Mucosa of stomach (tissue), 1 donor: ENCODE results near the gene SETX.
A peak's percentile ranks its signal among the peaks of the same experiment; 100 is the strongest.
"Not testable (repeated sequence)": the region's sequence is repeated elsewhere in the genome, so short reads cannot be mapped to it uniquely, and the experiment has no call there.

Experiments used
- H3K27me3 ChIP-seq: one replicate; pipeline ENCODE4 v1.7.0; 2013; ENCODE audit warnings: mild to moderate bottlenecking, low read length; ENCODE audit not compliant: control insufficient read depth, insufficient read depth
- H3K36me3 ChIP-seq: one replicate; pipeline ENCODE4 v1.7.0; 2013; ENCODE audit warnings: low read length; ENCODE audit not compliant: control insufficient read depth, insufficient read depth
- H3K4me1 ChIP-seq: one replicate; pipeline ENCODE4 v1.7.0; 2013; ENCODE audit warnings: mild to moderate bottlenecking, low read length; ENCODE audit not compliant: control insufficient read depth, insufficient read depth
- H3K4me3 ChIP-seq: one replicate; pipeline ENCODE4 v1.7.0; 2013; ENCODE audit warnings: low read length
- H3K9ac ChIP-seq: one replicate; pipeline ENCODE4 v1.7.0; 2013; ENCODE audit warnings: mild to moderate bottlenecking, low read length, moderate library complexity
- H3K9me3 ChIP-seq: one replicate; pipeline ENCODE4 v1.7.0; 2013; ENCODE audit warnings: mild to moderate bottlenecking, low read length, moderate library complexity; ENCODE audit not compliant: control insufficient read depth
- donor health status: Pancreatic carcinoma.

The SETX gene

DNA sequence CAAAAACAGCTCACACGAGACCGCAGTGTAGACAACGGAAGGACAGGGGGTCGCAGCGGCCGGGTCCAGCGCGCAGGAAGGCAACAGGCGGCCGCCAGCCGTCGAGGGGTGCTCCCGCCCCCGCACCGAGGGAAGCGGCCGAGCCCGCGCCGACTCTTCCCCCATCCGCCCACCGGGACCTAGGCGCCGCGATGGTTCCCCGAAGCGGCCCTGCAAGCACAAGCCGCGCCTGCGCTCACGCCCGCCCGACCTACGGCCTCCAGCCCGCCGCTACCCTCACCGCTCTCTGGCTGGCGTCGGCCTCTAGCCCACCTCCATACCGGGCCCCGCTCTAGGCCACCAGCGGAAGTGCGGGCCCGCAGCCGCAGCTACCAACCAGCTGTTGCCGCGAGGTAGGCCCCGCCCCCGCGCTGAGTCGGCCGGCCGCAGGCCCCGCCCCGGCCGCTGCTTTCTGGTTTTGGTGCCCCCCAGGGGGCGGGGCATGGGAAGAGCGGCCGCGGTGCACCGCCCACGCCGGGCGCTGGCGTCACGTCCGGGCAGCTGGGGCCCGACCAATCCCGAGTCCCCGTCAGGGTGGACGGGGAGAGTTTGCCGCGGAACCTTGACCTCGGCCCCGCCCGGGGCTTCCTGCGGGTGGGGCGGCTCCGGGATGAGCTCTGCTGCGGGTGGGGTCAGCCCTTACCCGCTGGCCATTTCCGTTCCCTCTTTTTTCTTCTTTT is at the start of gene SETX:
Gene SETX (minus strand): TSS at position 350 of the 719 bp plus-strand sequence. CDS start 5,558 bp downstream, outside the sequence.
- Histone ChIP-seq H3K4me3 (peak within 1 kb of the TSS; percentile 77), H3K27me3 (no peaks in the 10 kb centered on the region), H3K36me3 (no peaks in the 10 kb centered on the region), H3K4me1 (peaks cover 22% of the 10 kb centered on the region), H3K9ac (peak within 1 kb of the TSS; percentile 88), H3K9me3 (no peaks in the 10 kb centered on the region)

DNA sequence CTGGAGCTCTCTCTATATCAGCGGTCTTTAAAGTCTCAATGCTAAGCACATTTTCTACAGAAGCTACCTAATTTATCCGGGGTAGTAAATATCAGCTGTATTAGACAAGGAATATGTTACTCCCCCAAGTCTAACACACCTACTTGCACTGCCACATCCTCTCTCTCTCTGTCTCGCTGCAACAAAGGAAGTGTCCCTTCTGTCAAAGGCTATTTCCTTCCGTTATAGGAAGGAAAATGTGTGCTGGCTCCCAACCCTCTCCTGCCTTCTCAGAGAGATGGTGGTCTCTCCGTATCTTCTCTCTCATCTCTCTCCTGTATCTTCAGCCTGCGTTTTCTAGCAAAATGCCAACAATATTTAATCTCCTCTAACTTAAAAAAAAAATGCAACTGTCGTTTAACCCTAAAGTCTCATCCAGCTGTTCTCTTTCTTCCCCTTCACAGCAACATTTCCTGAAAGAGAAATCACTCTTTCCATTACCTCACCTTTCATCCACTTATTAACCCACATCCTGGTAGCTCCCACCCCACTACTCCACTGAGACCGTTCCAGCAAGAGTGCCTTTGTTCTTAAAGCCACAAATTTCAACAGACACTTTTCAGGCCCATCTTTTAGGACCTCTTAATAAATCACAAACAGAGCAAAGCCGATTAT is 49.6 kb upstream of the SETX start:
- H3K9me3 ChIP-seq: no peaks in the 10 kb centered on the region
- H3K4me3 ChIP-seq: no peak overlapping the region
- H3K4me1 ChIP-seq: peaks cover 12% of the 10 kb centered on the region
- no peaks in the 10 kb centered on the region for H3K36me3 ChIP-seq
- peaks cover 3% of the 10 kb centered on the region for H3K27me3 ChIP-seq
- H3K9ac ChIP-seq: no peak overlapping the region

DNA sequence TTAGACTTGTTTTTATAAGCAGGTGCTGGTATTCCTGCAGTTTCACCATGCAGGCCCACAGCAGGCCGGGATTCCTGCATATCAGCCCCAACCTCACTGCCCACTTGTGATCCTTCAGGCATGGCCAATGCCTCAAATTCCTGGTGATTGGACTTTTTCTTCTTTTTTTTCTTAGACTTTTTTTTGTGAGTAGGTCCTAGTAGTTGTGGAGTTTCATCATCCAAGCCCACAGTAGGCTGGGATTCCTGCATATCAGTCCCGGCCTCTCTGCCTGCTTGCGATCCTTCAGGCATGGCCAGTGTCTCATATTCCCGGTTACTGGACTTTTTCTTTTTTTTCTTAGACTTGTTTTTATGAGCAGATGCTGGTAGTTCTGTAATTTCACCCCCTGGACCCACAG is 47.0 kb upstream of the SETX start:
- Histone ChIP-seq H3K36me3 (no peaks in the 10 kb centered on the region), H3K27me3 (no peaks in the 10 kb centered on the region), H3K9me3 (no peaks in the 10 kb centered on the region), H3K9ac (no peak overlapping the region), H3K4me3 (no peak overlapping the region), H3K4me1 (peaks cover 9% of the 10 kb centered on the region)

DNA sequence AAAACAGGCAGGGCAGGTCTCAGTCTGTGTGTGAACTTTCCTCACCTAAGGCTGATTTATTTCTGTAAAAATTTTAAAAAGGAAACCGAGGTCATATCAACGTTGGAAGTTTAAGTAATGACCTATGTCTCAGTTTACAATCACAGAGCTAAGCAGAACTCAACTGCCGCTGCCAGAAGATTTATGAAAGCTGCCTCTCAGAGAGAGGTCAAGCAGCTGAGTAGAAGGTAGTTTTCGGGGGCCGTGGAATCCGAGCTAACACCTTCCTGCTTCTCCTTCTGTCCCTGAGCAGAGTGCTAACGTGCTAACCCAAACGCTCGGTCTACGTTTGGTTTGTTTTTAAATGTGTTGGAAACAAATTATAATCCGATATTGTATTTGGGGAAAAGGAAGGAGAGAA is 40.8 kb upstream of the SETX start:
- H3K4me3 ChIP-seq: no peak overlapping the region
- no peaks in the 10 kb centered on the region for H3K9me3 ChIP-seq
- peaks cover 4% of the 10 kb centered on the region for H3K36me3 ChIP-seq
- H3K27me3 ChIP-seq: no peaks in the 10 kb centered on the region
- no peak overlapping the region for H3K9ac ChIP-seq
- H3K4me1 ChIP-seq: no peaks in the 10 kb centered on the region

DNA sequence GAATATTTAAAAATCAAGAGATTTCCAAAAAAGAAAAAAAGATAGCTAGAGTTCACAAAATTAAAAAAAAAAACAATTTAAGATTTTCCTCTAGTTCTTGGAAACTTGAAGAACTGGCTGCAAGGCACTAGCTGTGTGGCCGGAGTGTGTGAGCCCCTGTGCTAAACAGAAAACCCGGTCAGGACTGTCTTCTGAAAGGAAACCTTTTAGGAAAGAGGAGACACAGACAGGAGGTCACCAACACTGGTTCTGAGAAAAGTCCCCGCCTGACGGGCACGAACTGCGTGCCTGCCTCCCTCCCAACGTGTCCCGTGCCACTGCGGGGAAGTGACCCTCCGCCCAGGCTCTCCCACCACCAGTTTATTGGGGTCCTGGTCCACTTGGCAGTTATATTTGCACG is 36.7 kb upstream of the SETX start:
- Histone ChIP-seq H3K27me3 (no peaks in the 10 kb centered on the region), H3K9me3 (no peaks in the 10 kb centered on the region), H3K4me1 (no peaks in the 10 kb centered on the region), H3K36me3 (peaks cover 4% of the 10 kb centered on the region), H3K9ac (no peak overlapping the region), H3K4me3 (no peak overlapping the region)

GRCh38 chr9:132390966-132391365 is 36.2 kb upstream of the SETX start:
- no peaks in the 10 kb centered on the region for H3K9me3 ChIP-seq
- no peak overlapping the region for H3K4me3 ChIP-seq
- H3K4me1 ChIP-seq: no peaks in the 10 kb centered on the region
- H3K36me3 ChIP-seq: peaks cover 4% of the 10 kb centered on the region
- no peak overlapping the region for H3K9ac ChIP-seq
- H3K27me3 ChIP-seq: no peaks in the 10 kb centered on the region

DNA sequence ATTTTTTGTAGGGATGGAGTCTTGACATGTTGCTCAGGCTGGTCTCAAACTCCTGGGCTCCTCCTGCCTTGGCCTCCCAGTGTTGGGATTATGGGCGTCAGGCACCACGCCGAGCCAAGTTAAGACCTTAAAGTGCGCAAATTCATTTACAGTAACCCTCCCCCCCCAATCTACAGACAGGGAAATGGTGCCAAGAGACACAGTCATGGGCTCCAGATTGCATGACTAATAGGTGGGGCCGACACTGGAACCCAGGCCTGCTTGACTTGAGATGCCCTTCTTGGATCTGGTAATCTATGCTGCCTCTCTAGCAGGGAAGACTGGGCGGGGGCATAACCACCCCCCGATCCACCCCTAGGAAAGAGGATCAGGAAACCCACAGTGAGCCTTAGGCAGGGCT is 32.3 kb upstream of the SETX start:
- no peak overlapping the region for H3K9ac ChIP-seq
- no peaks in the 10 kb centered on the region for H3K9me3 ChIP-seq
- H3K27me3 ChIP-seq: no peaks in the 10 kb centered on the region
- no peak overlapping the region for H3K4me3 ChIP-seq
- H3K4me1 ChIP-seq: no peaks in the 10 kb centered on the region
- H3K36me3 ChIP-seq: peaks cover 4% of the 10 kb centered on the region

DNA sequence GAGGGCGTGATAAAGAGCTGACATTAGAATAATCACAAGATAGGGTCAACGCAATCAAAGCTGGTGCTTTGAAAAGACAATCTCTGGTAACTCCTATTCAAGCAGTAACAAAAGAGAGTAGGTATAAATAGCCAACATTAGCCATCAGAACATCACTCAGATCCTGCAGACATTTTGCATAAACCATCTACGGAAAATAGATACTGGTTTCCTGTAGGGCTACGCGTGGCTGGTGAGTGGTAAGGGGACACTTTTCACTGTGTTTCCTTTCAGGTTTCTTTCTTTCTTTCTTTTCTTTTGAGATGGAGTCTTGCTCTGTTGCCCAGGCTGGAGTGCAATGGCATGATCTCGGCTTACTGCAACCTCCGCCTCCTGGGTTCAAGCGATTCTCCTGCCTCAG is 29.6 kb upstream of the SETX start:
- Histone ChIP-seq H3K4me1 (no peaks in the 10 kb centered on the region), H3K36me3 (no peaks in the 10 kb centered on the region), H3K9me3 (no peaks in the 10 kb centered on the region), H3K27me3 (no peaks in the 10 kb centered on the region), H3K9ac (no peak overlapping the region), H3K4me3 (no peak overlapping the region)

- Histone ChIP-seq H3K27me3 (no peaks in the 10 kb centered on the region), H3K9me3 (no peaks in the 10 kb centered on the region), H3K9ac (no peak overlapping the region), H3K4me1 (no peaks in the 10 kb centered on the region), H3K4me3 (no peak overlapping the region), H3K36me3 (peaks cover 4% of the 10 kb centered on the region)
Measured at GRCh38 chr9:132383462-132383883, 28.7 kb upstream of the SETX start.

DNA sequence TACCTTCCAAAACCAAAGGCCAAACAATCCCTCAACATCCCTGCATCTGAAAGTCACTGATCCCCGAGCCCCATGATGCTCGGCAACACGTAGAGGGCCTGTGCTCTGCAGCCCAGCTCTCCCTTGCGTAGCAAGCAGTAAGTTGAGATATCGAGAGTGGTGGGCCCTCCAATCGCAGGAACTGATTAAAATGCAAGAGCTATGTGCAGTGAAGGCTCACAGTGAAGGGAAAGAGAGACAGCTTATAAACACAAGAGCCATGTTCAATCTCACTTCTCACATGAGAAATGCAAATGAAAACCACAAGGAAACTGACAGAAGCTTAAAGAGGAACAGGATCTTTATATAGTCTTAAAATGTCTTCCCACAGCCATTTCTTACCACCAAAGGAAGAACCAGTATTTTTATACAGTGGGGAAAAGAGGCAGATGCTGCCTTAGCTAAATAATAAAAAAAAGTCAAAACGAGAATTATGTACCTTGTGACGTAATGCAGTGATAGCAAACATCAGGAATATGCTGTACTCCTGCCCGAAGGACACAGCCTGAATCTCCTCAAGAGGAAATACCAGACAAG is 27.3 kb upstream of the SETX start:
- no peak overlapping the region for H3K4me3 ChIP-seq

DNA sequence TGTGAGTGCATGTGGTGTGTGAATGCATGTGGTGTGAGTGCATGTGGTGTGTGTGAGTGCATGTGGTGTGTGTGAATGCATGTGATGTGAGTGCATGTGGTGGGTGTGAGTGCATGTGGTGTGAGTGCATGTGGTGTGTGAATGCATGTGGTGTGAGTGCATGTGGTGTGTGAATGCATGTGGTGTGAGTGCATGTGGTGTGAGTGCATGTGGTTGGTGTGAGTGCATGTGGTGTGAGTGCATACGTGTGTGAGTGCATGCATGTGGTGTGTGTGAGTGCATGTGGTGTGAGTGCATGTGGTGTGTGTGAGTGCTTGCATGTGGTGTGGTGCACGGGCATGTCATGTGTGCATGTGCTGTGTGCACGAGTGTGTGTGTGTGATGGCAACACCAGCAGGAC is 23.6 kb upstream of the SETX start:
- H3K9me3 ChIP-seq, H3K9ac ChIP-seq: not testable (repeated sequence)
- peaks cover 16% of the 10 kb centered on the region for H3K36me3 ChIP-seq

More for the DNA sequence above, 27.3 kb upstream of the SETX start:
- Histone ChIP-seq H3K27me3 (no peaks in the 10 kb centered on the region), H3K9me3 (no peaks in the 10 kb centered on the region), H3K36me3 (peaks cover 13% of the 10 kb centered on the region), H3K9ac (no peak overlapping the region), H3K4me1 (no peaks in the 10 kb centered on the region)

DNA sequence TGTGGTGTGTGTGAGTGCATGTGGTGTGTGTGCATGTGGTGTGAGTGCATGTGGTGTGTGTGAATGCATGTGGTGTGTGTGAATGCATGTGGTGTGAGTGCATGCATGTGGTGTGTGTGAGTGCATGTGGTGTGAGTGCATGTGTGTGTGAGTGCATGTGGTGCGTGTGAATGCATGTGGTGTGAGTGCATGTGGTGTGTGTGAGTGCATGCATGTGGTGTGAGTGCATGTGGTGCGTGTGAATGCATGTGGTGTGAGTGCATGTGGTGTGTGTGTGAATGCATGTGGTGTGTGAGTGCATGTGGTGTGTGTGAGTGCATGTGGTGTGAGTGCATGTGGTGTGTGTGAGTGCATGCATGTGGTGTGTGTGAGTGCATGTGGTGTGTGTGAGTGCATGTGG is 23.0 kb upstream of the SETX start:
- not testable (repeated sequence) for H3K4me1 ChIP-seq, H3K4me3 ChIP-seq, H3K27me3 ChIP-seq, H3K9me3 ChIP-seq, H3K9ac ChIP-seq
- peaks cover 16% of the 10 kb centered on the region for H3K36me3 ChIP-seq

More for the DNA sequence above, 23.6 kb upstream of the SETX start:
- not testable (repeated sequence) for H3K4me3 ChIP-seq, H3K4me1 ChIP-seq, H3K27me3 ChIP-seq
